WTC11 (cell line): Measurements from ENCODE around the gene HVCN1. TPM values are rescaled to one million over a fixed set of nuclear protein-coding genes. Genes with fewer than 3 reads are reported as not detected.

Experiments
- ATAC-seq: fragments of 200-7000 bp; cut with Tn5 transposase; 2 replicates; pipeline ENCODE4 v1.10.0; 2021; ENCODE audit warnings: mild to moderate bottlenecking, moderate library complexity
- CTCF ChIA-PET: fragments of 300-600 bp; sonication (Branson Sonifier 250); formaldehyde crosslinking; loops from one replicate; lab custom pipeline; 2021; ENCODE audit warnings: antibody characterized with exemption; lab: Charles Lee
- POLR2A ChIA-PET: fragments of 350-600 bp; sonication (Branson Sonifier 250); formaldehyde crosslinking; loops from one replicate; lab custom pipeline; 2021; ENCODE audit warnings: antibody characterized with exemption; lab: Charles Lee
- DNase-seq: peaks from one replicate; pipeline ENCODE4 v3.0.0; 2021; ENCODE audit warnings: low spot score
- H3K27ac Mint-ChIP-seq: 2 replicates; pipeline ENCODE4 v1.8.0; 2021; ENCODE audit warnings: mixed read lengths
- H3K27me3 Mint-ChIP-seq: 2 replicates; pipeline ENCODE4 v1.8.0; 2021; ENCODE audit warnings: low read depth, mild to moderate bottlenecking, moderate library complexity, mixed read lengths
- H3K36me3 Mint-ChIP-seq: 2 replicates; pipeline ENCODE4 v1.8.0; 2021; ENCODE audit warnings: mixed read lengths
- H3K4me1 Mint-ChIP-seq: 2 replicates; pipeline ENCODE4 v1.8.0; 2022; ENCODE audit warnings: mixed read lengths
- H3K4me3 Mint-ChIP-seq: 2 replicates; pipeline ENCODE4 v1.8.0; 2021; ENCODE audit warnings: mild to moderate bottlenecking, moderate library complexity, mixed read lengths
- H3K9me3 Mint-ChIP-seq: 2 replicates; pipeline ENCODE4 v1.8.0; 2021; ENCODE audit warnings: mixed read lengths
- GTF2I ChIP-seq: fragments of 250-450 bp; sonication (Bioruptor Pico); conservative IDR thresholded peaks from 2 replicates; pipeline ENCODE4 v1.4.0; 2021; ENCODE audit warnings: mild to moderate bottlenecking
- IRF2 ChIP-seq: sonication (generic); formaldehyde crosslinking; IDR thresholded peaks from 2 replicates; pipeline ENCODE4 v1.8.0; 2022; ENCODE audit warnings: low read depth, missing genetic modification reagents, borderline replicate concordance
- MYBL2 ChIP-seq: sonication (generic); formaldehyde crosslinking; IDR thresholded peaks from 2 replicates; pipeline ENCODE4 v1.8.1; 2023; ENCODE audit warnings: mild to moderate bottlenecking, moderate library complexity, missing genetic modification reagents
- NFATC4 ChIP-seq: fragments of 250-450 bp; sonication (Bioruptor Pico); IDR thresholded peaks from 2 replicates; pipeline ENCODE4 v1.9.0; 2021; ENCODE audit warnings: mild to moderate bottlenecking
- NFE2L1 ChIP-seq: sonication (generic); formaldehyde crosslinking; IDR thresholded peaks from 2 replicates; pipeline ENCODE4 v1.8.1; 2023; ENCODE audit warnings: missing genetic modification reagents
- NFYB ChIP-seq: sonication (generic); formaldehyde crosslinking; conservative IDR thresholded peaks from 2 replicates; pipeline ENCODE4 v1.8.0; 2022; ENCODE audit warnings: low read depth, missing genetic modification reagents
- PRRX2 ChIP-seq: fragments of 250-450 bp; sonication (Bioruptor Pico); IDR thresholded peaks from 2 replicates; pipeline ENCODE4 v1.8.0; 2021; ENCODE audit warnings: mild to moderate bottlenecking
- TEAD1 ChIP-seq: sonication (generic); formaldehyde crosslinking; IDR thresholded peaks from 2 replicates; pipeline ENCODE4 v1.8.0; 2022; ENCODE audit warnings: mild to moderate bottlenecking, missing genetic modification reagents
- ZNF232 ChIP-seq: sonication (generic); formaldehyde crosslinking; IDR thresholded peaks from 2 replicates; pipeline ENCODE4 v1.8.0; 2022; ENCODE audit warnings: mild to moderate bottlenecking, missing genetic modification reagents
- ZNF317 ChIP-seq: sonication (generic); formaldehyde crosslinking; IDR thresholded peaks from 2 replicates; pipeline ENCODE4 v1.8.1; 2023; ENCODE audit warnings: low read depth, mild to moderate bottlenecking, moderate library complexity, missing genetic modification reagents, borderline replicate concordance
- total RNA-seq: library from RNA; stranded (reverse); gene quantifications from 3 replicates; pipeline ENCODE4 v1.2.3, GENCODE V29; 2021
- TF ChIP-seq, protein P1 (sequence below): sonication (generic); formaldehyde crosslinking; conservative IDR thresholded peaks from 2 replicates; pipeline ENCODE4 v1.8.1; 2023; ENCODE audit warnings: mild to moderate bottlenecking, low read depth, missing genetic modification reagents, moderate library complexity
- TF ChIP-seq, protein P2 (sequence below): sonication (generic); formaldehyde crosslinking; IDR thresholded peaks from 2 replicates; pipeline ENCODE4 v1.8.0; 2022; ENCODE audit warnings: mild to moderate bottlenecking, missing genetic modification reagents
- TF ChIP-seq, protein P3 (sequence below): fragments of 250-450 bp; sonication (Bioruptor Pico); IDR thresholded peaks from 2 replicates; pipeline ENCODE4 v1.9.0; 2021; ENCODE audit warnings: mild to moderate bottlenecking
- TF ChIP-seq, protein P4 (sequence below): sonication (generic); formaldehyde crosslinking; IDR thresholded peaks from 2 replicates; pipeline ENCODE4 v1.8.0; 2022; ENCODE audit warnings: mild to moderate bottlenecking, missing genetic modification reagents
- TF ChIP-seq, protein P5 (sequence below): sonication (generic); formaldehyde crosslinking; IDR thresholded peaks from 2 replicates; pipeline ENCODE4 v1.8.1; 2022; ENCODE audit warnings: low read depth, missing genetic modification reagents, borderline replicate concordance
- TF ChIP-seq, protein P6 (sequence below): fragments of 250-450 bp; sonication (Bioruptor Pico); IDR thresholded peaks from 2 replicates; pipeline ENCODE4 v1.9.0; 2021; ENCODE audit warnings: mild to moderate bottlenecking, borderline replicate concordance
- TF ChIP-seq, protein P7 (sequence below): sonication (generic); formaldehyde crosslinking; IDR thresholded peaks from 2 replicates; pipeline ENCODE4 v1.8.1; 2022; ENCODE audit warnings: mild to moderate bottlenecking, missing genetic modification reagents, moderate library complexity, borderline replicate concordance

Gene HVCN1
- total RNA-seq, 1 experiment from 2014 or later = 5.7 TPM

- Mint-ChIP-seq H3K27ac (no peak overlapping the region), H3K27me3 (peaks cover 32% of the 10 kb centered on the region), H3K4me1 (peaks cover 20% of the 10 kb centered on the region), H3K4me3 (no peak overlapping the region), H3K9me3 (peaks cover 10% of the 10 kb centered on the region; the same call in 1 of the 2 replicates), H3K36me3 (peaks cover 8% of the 10 kb centered on the region; the same call in 1 of the 2 replicates)
- no peak for DNase-seq
- ChIA-PET CTCF (no interaction called here), POLR2A (no interaction called here)
- TF ChIP-seq, protein P1, sequence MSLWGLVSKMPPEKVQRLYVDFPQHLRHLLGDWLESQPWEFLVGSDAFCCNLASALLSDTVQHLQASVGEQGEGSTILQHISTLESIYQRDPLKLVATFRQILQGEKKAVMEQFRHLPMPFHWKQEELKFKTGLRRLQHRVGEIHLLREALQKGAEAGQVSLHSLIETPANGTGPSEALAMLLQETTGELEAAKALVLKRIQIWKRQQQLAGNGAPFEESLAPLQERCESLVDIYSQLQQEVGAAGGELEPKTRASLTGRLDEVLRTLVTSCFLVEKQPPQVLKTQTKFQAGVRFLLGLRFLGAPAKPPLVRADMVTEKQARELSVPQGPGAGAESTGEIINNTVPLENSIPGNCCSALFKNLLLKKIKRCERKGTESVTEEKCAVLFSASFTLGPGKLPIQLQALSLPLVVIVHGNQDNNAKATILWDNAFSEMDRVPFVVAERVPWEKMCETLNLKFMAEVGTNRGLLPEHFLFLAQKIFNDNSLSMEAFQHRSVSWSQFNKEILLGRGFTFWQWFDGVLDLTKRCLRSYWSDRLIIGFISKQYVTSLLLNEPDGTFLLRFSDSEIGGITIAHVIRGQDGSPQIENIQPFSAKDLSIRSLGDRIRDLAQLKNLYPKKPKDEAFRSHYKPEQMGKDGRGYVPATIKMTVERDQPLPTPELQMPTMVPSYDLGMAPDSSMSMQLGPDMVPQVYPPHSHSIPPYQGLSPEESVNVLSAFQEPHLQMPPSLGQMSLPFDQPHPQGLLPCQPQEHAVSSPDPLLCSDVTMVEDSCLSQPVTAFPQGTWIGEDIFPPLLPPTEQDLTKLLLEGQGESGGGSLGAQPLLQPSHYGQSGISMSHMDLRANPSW (CRISPR knock-in tag) = no peak
- TF ChIP-seq GTF2I (CRISPR knock-in tag) = peak; percentile 67; the same call in 1 of the 2 replicates
- TF ChIP-seq IRF2 (CRISPR knock-in tag) = no peak
- ATAC-seq = no peak
Observed at GRCh38 chr12:110686294-110686903, 2.5 kb downstream of the HVCN1 start.

GRCh38 chr12:110684312-110684836 lies 4.5 kb downstream of the HVCN1 start:
- ATAC-seq = no peak
- CTCF ChIA-PET = no interaction called here
- no peak for DNase-seq
- POLR2A ChIA-PET = no interaction called here
- H3K36me3 Mint-ChIP-seq = peaks cover 8% of the 10 kb centered on the region; the same call in 1 of the 2 replicates
- peaks cover 32% of the 10 kb centered on the region for H3K27me3 Mint-ChIP-seq
- no peak overlapping the region for H3K4me3 Mint-ChIP-seq
- TF ChIP-seq, protein P2, sequence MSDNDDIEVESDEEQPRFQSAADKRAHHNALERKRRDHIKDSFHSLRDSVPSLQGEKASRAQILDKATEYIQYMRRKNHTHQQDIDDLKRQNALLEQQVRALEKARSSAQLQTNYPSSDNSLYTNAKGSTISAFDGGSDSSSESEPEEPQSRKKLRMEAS = no peak
- no peak for TF ChIP-seq NFE2L1
- no peak for TF ChIP-seq MYBL2 (CRISPR knock-in tag)
- TF ChIP-seq NFATC4 = no peak
- no peak for TF ChIP-seq NFYB (CRISPR knock-in tag)
- TF ChIP-seq TEAD1 (CRISPR knock-in tag) = no peak
- TF ChIP-seq, protein P3, sequence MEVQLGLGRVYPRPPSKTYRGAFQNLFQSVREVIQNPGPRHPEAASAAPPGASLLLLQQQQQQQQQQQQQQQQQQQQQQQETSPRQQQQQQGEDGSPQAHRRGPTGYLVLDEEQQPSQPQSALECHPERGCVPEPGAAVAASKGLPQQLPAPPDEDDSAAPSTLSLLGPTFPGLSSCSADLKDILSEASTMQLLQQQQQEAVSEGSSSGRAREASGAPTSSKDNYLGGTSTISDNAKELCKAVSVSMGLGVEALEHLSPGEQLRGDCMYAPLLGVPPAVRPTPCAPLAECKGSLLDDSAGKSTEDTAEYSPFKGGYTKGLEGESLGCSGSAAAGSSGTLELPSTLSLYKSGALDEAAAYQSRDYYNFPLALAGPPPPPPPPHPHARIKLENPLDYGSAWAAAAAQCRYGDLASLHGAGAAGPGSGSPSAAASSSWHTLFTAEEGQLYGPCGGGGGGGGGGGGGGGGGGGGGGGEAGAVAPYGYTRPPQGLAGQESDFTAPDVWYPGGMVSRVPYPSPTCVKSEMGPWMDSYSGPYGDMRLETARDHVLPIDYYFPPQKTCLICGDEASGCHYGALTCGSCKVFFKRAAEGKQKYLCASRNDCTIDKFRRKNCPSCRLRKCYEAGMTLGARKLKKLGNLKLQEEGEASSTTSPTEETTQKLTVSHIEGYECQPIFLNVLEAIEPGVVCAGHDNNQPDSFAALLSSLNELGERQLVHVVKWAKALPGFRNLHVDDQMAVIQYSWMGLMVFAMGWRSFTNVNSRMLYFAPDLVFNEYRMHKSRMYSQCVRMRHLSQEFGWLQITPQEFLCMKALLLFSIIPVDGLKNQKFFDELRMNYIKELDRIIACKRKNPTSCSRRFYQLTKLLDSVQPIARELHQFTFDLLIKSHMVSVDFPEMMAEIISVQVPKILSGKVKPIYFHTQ (CRISPR knock-in tag) = no peak
- no peak for TF ChIP-seq ZNF317 (CRISPR knock-in tag)
- TF ChIP-seq, protein P4, sequence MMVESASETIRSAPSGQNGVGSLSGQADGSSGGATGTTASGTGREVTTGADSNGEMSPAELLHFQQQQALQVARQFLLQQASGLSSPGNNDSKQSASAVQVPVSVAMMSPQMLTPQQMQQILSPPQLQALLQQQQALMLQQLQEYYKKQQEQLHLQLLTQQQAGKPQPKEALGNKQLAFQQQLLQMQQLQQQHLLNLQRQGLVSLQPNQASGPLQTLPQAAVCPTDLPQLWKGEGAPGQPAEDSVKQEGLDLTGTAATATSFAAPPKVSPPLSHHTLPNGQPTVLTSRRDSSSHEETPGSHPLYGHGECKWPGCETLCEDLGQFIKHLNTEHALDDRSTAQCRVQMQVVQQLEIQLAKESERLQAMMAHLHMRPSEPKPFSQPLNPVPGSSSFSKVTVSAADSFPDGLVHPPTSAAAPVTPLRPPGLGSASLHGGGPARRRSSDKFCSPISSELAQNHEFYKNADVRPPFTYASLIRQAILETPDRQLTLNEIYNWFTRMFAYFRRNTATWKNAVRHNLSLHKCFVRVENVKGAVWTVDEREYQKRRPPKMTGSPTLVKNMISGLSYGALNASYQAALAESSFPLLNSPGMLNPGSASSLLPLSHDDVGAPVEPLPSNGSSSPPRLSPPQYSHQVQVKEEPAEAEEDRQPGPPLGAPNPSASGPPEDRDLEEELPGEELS = no peak
- TF ChIP-seq, protein P5, sequence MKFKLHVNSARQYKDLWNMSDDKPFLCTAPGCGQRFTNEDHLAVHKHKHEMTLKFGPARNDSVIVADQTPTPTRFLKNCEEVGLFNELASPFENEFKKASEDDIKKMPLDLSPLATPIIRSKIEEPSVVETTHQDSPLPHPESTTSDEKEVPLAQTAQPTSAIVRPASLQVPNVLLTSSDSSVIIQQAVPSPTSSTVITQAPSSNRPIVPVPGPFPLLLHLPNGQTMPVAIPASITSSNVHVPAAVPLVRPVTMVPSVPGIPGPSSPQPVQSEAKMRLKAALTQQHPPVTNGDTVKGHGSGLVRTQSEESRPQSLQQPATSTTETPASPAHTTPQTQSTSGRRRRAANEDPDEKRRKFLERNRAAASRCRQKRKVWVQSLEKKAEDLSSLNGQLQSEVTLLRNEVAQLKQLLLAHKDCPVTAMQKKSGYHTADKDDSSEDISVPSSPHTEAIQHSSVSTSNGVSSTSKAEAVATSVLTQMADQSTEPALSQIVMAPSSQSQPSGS (CRISPR knock-in tag) = no peak
- TF ChIP-seq, protein P6, sequence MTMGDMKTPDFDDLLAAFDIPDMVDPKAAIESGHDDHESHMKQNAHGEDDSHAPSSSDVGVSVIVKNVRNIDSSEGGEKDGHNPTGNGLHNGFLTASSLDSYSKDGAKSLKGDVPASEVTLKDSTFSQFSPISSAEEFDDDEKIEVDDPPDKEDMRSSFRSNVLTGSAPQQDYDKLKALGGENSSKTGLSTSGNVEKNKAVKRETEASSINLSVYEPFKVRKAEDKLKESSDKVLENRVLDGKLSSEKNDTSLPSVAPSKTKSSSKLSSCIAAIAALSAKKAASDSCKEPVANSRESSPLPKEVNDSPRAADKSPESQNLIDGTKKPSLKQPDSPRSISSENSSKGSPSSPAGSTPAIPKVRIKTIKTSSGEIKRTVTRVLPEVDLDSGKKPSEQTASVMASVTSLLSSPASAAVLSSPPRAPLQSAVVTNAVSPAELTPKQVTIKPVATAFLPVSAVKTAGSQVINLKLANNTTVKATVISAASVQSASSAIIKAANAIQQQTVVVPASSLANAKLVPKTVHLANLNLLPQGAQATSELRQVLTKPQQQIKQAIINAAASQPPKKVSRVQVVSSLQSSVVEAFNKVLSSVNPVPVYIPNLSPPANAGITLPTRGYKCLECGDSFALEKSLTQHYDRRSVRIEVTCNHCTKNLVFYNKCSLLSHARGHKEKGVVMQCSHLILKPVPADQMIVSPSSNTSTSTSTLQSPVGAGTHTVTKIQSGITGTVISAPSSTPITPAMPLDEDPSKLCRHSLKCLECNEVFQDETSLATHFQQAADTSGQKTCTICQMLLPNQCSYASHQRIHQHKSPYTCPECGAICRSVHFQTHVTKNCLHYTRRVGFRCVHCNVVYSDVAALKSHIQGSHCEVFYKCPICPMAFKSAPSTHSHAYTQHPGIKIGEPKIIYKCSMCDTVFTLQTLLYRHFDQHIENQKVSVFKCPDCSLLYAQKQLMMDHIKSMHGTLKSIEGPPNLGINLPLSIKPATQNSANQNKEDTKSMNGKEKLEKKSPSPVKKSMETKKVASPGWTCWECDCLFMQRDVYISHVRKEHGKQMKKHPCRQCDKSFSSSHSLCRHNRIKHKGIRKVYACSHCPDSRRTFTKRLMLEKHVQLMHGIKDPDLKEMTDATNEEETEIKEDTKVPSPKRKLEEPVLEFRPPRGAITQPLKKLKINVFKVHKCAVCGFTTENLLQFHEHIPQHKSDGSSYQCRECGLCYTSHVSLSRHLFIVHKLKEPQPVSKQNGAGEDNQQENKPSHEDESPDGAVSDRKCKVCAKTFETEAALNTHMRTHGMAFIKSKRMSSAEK (CRISPR knock-in tag) = no peak
- no peak for TF ChIP-seq PRRX2 (CRISPR knock-in tag)
- TF ChIP-seq ZNF232 (CRISPR knock-in tag) = no peak
- TF ChIP-seq, protein P7, sequence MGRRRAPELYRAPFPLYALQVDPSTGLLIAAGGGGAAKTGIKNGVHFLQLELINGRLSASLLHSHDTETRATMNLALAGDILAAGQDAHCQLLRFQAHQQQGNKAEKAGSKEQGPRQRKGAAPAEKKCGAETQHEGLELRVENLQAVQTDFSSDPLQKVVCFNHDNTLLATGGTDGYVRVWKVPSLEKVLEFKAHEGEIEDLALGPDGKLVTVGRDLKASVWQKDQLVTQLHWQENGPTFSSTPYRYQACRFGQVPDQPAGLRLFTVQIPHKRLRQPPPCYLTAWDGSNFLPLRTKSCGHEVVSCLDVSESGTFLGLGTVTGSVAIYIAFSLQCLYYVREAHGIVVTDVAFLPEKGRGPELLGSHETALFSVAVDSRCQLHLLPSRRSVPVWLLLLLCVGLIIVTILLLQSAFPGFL (CRISPR knock-in tag) = no peak
- peaks cover 9% of the 10 kb centered on the region for H3K4me1 Mint-ChIP-seq
- no peak overlapping the region for H3K27ac Mint-ChIP-seq
- peaks cover 10% of the 10 kb centered on the region; the same call in 1 of the 2 replicates for H3K9me3 Mint-ChIP-seq
